Gastrocnemius medialis (tissue), 4 donors: ENCODE results near the gene GRIA3. TPM values are rescaled to one million over a fixed set of nuclear protein-coding genes. Genes with fewer than 3 reads are reported as not detected.

ENCODE experiments used
- ATAC-seq, 2 donors: fragments of 150-250 bp; one replicate each; pipeline ENCODE4 v1.9.1; 2016
- DNase-seq, 2 donors: peaks; one replicate each; pipeline ENCODE4 v3.0.0-alpha.2; 2019
- H3K27ac ChIP-seq, 4 donors: fragments of 200-600 bp; sonication (generic); 1 replicate in 1 of 4; 2 replicates in 3 of 4; pipeline ENCODE4 v1.5.1; 2016 to 2018; ENCODE audit warnings: mild to moderate bottlenecking in 2 of 4, moderate library complexity in 1 of 4
- H3K27me3 ChIP-seq, 3 donors: fragments of 200-600 bp; sonication (generic) in 2 of 3; 1 replicate in 1 of 3; 2 replicates in 2 of 3; pipeline versions ENCODE4 v1.5.1 to v1.6.0; 2016 to 2019; ENCODE audit warnings: mild to moderate bottlenecking in 1 of 3, moderate library complexity in 1 of 3
- H3K36me3 ChIP-seq, 2 donors: fragments of 200-600 bp; sonication (generic) in 1 of 2; one replicate each; pipeline ENCODE4 v1.5.1; 2017 to 2018
- H3K4me1 ChIP-seq, 2 donors: fragments of 200-600 bp; sonication (generic) in 1 of 2; one replicate each; pipeline ENCODE4 v1.5.1; 2016 to 2017; ENCODE audit warnings: mild to moderate bottlenecking in 2 of 2
- H3K4me3 ChIP-seq, 4 donors: fragments of 200-600 bp; sonication (generic) in 3 of 4; 1 replicate in 1 of 4; 2 replicates in 3 of 4; pipeline ENCODE4 v1.5.1; 2016 to 2019; ENCODE audit warnings: mild to moderate bottlenecking in 2 of 4
- H3K9me3 ChIP-seq, 3 donors: fragments of 200-600 bp; sonication (generic) in 2 of 3; 1 replicate in 1 of 3; 2 replicates in 2 of 3; pipeline ENCODE4 v1.5.1; 2016 to 2019
- CTCF ChIP-seq, 5 experiments: fragments of 450-650 bp in 3 of 5; fragments of 200-600 bp in 2 of 5; sonication (generic) in 2 of 5; IDR thresholded peaks in 4 of 5; conservative IDR thresholded peaks in 1 of 5; 1 replicate in 4 of 5; 2 replicates in 1 of 5; pipeline ENCODE4 v1.5.1; 2016 to 2019; ENCODE audit warnings: antibody characterized with exemption in 5 of 5, mild to moderate bottlenecking in 3 of 5, moderate library complexity in 3 of 5
- POLR2A ChIP-seq, 2 donors: fragments of 450-650 bp; IDR thresholded peaks; one replicate each; pipeline ENCODE4 v1.6.1; 2017; ENCODE audit warnings: antibody characterized with exemption in 2 of 2, mild to moderate bottlenecking in 2 of 2, moderate library complexity in 2 of 2
- in situ Hi-C, 4 donors: fragments of 200-750 bp; cut with MboI; loops; one replicate each; pipeline versions ENCODE4 v1.15.0 to v1.8.0; 2017; ENCODE audit warnings: low sequenced_read_pairs in 4 of 4
- intact Hi-C: fragments of 100-400 bp; cut with DNase I; formaldehyde crosslinking; loops from one replicate; pipeline ENCODE4 v1.15.1; 2023; ENCODE audit warnings: low total_unique reads
- total RNA-seq, 4 donors: library from RNA; depleted of rRNA; stranded (reverse); fragments of >200 nt; gene quantifications; one replicate each; pipeline versions ENCODE4 v1.1.0 to v1.2.3, GENCODE V29; 2016

Gene GRIA3
- under 1 TPM in 3 of 4 donors, not detected in 1; 0.05 to 0.24 (median 0.09) TPM for total RNA-seq

GRCh38 chrX:123184219-123184865 lies at the start of gene GRIA3:
GRIA3 (plus strand) TSS chrX:123184278; CDS start chrX:123184536, 258 bp downstream.
- TF ChIP-seq CTCF (IDR thresholded peaks at IDR 0.05 in 4 of 5, conservative IDR thresholded peaks at IDR 0.05 in 1 of 5) = no peak
- no peak for TF ChIP-seq POLR2A (IDR thresholded peaks at IDR 0.05)
- intact Hi-C loops (no loop called here), in situ Hi-C loops (no loop called here)
- no peak for DNase-seq
- ATAC-seq = no peak
- H3K36me3 ChIP-seq = no peaks in the 10 kb centered on the region
- no peaks in the 10 kb centered on the region for H3K9me3 ChIP-seq
- H3K4me3 ChIP-seq = peak within 1 kb of the TSS; percentile 13 to 40 (median 30)
- no peaks in the 10 kb centered on the region for H3K4me1 ChIP-seq
- H3K27me3 ChIP-seq = peaks cover 0 to 10% (median 4%) of the 10 kb centered on the region in 3 donors
- no peak within 1 kb of the TSS for H3K27ac ChIP-seq

- peak in 1 of 2 donors; percentile 21 for ATAC-seq
- no peak for TF ChIP-seq POLR2A (IDR thresholded peaks at IDR 0.05)
- no peak for TF ChIP-seq CTCF (IDR thresholded peaks at IDR 0.05 in 4 of 5, conservative IDR thresholded peaks at IDR 0.05 in 1 of 5)
- DNase-seq = no peak
- Histone ChIP-seq H3K27me3 (no peaks in the 10 kb centered on the region), H3K4me1 (no peaks in the 10 kb centered on the region), H3K4me3 (no peak overlapping the region), H3K27ac (no peak overlapping the region), H3K9me3 (no peaks in the 10 kb centered on the region), H3K36me3 (no peaks in the 10 kb centered on the region)
- in situ Hi-C loops = no loop called here
- intact Hi-C loops = no loop called here
Measured at GRCh38 chrX:123138473-123138872, 45.6 kb upstream of the GRIA3 start.

GRCh38 chrX:123140454-123140853 lies 43.6 kb upstream of the GRIA3 start:
- intact Hi-C loops = no loop called here
- Histone ChIP-seq H3K4me3 (no peak overlapping the region), H3K9me3 (no peaks in the 10 kb centered on the region), H3K36me3 (no peaks in the 10 kb centered on the region), H3K27ac (no peak overlapping the region), H3K27me3 (no peaks in the 10 kb centered on the region), H3K4me1 (no peaks in the 10 kb centered on the region)
- ATAC-seq = no peak
- no peak for TF ChIP-seq CTCF (IDR thresholded peaks at IDR 0.05 in 4 of 5, conservative IDR thresholded peaks at IDR 0.05 in 1 of 5)
- no peak for TF ChIP-seq POLR2A (IDR thresholded peaks at IDR 0.05)
- no peak for DNase-seq
- in situ Hi-C loops = no loop called here

GRCh38 chrX:123140904-123141303 lies 43.2 kb upstream of the GRIA3 start:
- no peaks in the 10 kb centered on the region for H3K27me3 ChIP-seq
- H3K36me3 ChIP-seq = no peaks in the 10 kb centered on the region
- no peaks in the 10 kb centered on the region for H3K9me3 ChIP-seq
- ATAC-seq (no peak), DNase-seq (no peak)
- no peak for TF ChIP-seq CTCF (IDR thresholded peaks at IDR 0.05 in 4 of 5, conservative IDR thresholded peaks at IDR 0.05 in 1 of 5)
- TF ChIP-seq POLR2A (IDR thresholded peaks at IDR 0.05) = no peak
- H3K4me1 ChIP-seq = no peaks in the 10 kb centered on the region
- H3K27ac ChIP-seq = no peak overlapping the region
- H3K4me3 ChIP-seq = no peak overlapping the region
- intact Hi-C loops (no loop called here), in situ Hi-C loops (no loop called here)
